Cerebellar cortex (tissue), 1 donor: ENCODE results near the gene CTIF.

Experiments used
- DNase-seq: peaks from one replicate; pipeline ENCODE4 v3.0.0-alpha.2; 2015; ENCODE audit warnings: low spot score

CTIF gene

DNA sequence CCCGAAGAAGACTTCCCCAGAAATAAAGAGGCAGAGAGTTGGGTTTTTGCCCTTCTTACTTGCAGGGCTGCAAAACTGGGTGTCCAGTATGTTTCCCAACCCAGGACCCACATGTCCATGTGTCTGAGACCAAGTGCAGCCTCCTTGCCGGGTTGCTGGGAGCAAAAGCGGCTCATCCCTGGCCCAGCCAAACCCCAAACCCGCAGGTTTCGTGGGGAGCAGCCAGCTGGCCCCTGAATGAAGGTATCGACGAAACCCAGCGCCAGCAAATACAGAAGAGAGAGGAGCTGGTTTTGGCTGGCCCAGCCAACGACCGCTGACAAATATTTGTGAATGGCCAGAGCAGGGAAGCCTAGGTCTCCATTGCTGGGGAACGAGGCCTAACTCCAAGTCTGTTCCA is 214.9 kb downstream of the CTIF start:
- DNase-seq, result peak; percentile 81

DNA sequence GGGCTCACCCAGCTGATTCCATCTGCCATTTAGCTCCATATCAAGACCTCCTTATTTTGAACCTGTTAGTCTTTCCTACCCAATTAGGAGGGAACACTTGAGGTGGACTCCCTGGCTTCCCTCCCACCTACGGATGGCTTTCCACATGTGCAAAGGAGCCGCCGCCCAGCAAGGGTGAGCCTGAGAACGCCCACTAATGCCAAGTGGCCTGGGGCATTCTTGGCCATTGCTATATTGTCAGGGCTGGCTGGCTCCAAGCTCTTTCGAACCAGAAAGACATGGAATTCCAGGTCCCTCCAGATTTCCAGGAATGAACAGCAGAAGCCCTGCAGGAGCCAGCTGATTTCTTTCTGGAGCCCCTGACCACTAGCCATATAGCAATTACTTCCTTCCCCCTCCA is 215.7 kb downstream of the CTIF start:
- no peak for DNase-seq

DNA sequence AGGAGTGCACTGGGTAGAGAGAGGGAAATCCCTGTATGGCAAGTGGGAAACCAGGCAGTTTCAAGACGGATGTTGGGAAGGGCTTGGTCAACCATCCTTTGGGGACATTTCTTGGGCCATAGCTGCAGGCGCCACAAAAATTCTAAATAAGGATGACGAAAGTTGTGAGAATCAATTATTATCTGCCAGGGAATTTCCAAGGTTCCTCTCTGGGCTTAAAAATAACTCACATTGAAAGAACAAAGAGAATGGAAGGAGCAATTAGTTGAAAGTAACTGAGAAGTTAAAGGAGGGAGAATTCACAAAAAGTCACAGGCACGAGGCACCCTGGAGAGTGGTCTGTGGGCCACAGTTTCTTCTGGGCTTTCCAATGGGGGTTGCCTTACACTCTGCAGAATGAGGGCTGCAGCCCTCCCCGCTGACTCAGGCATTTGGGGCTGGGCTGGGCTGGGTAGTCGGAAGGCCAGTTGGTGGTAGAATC is 216.2 kb downstream of the CTIF start:
- no peak for DNase-seq

DNA sequence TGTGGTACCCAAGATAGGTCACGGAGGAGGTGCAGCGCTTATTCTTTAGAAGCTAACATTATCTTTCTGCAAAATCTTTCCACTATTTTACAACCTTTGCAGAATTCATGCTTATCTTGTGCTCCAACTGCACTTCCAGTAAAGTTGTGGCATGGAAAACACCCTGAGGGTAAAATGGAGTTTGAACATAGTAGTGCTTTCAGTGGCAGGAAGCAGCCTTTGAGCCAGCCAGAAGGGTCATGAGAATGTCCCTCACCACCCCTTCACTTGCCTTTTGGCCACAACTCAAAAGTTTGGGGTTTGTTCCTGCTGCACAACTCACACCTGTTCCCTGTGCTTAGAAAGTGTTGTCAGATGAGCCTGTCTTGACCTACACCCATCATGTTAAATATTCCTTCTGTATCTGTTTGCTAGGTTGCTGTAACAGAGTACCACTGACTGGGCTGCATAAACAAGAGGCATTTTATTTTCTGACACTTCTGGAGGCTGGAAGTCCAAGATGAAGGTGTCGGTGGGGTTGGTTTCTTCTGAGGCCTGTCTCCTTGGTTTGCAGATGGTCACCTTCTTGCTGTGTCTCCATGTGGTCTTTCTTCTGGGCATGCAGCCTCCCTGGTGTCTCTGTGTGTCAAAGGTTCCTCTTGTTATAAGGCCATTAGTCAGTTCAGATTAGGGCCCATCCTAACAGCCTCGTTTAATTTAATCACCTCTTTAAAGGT is 217.8 kb downstream of the CTIF start:
- no peak for DNase-seq

DNA sequence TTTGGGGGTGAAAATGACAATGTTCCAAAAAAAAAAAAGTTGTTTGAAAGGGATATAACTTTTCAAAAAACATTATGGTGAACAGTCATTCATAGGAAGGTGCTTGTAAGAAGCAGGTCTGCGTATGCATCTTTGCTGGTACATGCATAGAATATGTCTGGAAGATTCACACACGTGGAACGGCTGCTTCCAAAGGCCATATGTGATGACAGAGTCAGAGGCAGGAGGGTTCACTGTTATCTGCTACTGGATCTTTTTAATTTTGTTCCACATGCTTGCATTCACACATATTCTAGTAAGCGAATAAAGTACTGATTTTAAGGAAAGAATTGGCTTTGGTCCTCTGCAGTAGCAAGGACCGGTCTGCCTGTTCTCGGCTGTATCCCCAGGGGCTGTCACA is 218.5 kb downstream of the CTIF start:
- DNase-seq, result no peak

DNA sequence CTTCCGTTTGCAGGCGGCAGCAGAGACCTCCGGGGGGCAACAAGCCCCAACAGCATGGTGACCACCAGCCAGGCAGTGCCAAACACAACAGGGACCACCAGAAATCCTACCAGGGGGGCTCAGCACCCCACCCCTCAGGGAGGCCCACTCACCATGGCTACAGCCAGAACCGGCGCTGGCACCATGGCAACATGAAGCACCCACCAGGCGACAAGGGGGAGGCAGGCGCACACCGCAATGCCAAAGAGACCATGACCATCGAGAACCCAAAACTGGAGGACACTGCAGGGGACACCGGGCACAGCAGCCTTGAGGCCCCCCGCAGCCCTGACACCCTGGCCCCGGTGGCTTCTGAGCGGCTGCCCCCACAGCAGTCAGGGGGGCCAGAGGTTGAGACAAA is 219.1 kb downstream of the CTIF start:
- no peak for DNase-seq

DNA sequence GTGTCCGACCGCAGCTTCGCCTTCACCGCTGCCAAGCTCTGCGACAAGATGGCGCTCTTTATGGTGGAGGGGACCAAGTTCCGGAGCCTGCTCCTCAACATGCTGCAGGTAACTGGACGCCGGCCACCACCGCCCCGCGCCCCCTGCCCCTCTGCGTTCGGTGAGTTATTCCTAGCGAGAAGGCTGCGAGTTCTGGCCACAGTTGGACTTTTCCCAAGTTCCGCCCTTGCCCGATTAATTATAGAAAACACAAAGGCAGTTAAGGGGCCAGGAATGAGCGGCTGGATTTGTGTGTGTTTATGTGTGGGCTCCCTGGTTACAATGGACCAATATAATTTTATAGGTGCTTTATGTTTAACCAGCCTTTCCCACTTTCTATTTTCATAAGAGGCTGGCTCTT is 222.8 kb downstream of the CTIF start:
- DNase-seq, result no peak

DNA sequence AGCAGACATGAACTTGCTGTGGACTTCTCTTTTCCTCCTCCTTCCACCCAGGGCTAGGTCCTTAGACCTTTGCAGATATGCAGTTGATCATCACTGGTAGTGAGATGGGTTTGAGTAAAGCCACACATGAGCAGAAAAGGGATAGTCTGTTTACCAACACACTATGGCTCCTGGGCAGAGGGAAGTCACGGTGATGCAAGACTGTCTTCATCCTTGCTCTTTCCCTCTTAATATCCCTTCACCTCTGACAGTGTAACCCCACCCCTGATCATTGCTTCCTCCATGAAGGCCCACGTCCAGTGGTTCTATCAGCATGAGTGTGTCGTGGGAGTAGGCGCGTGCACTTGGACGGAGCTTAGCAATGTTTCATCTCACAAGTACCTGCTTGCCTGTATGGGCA is 223.2 kb downstream of the CTIF start:
- no peak for DNase-seq

DNA sequence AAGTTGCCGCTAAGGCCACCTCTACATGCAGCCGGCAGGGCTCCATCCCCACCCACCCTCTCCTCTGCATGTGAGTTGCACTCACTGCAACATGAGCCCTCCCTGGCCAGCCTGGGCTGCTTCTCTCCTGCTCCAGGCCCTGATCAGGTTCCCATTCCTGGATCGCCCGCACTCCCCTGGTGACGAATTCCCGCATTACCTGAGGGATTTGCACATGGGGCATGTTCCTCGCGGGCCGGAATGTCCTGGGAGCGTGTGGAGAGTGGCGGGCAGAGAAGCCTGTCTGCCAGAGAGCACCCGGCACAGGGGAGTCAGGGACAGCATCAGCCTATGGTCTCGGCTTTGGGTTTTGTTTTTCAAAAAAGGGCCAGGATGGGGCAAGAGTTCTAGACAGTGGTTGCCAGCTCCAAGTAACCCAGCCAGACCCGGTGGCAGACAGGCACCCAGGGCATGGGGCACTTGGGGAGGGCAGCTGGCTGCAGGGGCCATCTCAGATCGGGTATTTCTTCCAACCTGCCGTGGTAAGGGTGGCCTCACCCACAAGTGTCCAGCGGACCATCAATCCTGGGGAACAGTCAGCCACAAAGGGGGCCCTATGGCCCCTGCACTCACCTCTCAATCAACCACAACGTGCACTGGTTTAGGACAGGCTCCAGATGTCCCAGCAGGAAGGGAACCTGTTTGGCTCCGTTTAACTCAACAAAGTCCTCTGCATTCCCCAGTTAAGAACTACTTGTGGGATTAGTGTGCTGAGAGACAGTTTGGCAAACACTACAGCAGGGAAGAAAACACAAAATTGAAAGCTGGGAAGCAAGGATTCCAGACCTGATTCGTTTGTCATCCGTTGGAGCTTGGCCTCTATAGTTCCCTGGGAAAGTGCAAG is 224.2 kb downstream of the CTIF start:
- no peak for DNase-seq

DNA sequence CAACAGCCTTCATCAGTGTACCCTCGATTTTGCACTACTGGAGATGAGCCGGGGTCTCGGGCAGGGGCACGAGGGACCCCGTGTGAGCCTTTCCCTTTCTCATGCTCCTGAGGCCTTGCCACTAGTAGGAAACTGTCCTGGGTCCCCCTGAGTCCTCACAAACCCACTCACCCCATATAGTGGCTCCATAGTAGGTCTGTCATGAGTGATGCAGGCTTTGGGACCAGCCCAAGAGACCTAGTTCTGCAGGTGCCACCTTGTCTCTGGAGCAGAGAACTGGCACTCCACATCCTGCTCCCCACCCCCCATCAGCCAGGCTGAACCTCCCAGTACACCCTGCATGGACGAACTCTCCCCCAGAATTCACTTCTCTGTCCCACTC is 224.9 kb downstream of the CTIF start:
- no peak for DNase-seq

DNA sequence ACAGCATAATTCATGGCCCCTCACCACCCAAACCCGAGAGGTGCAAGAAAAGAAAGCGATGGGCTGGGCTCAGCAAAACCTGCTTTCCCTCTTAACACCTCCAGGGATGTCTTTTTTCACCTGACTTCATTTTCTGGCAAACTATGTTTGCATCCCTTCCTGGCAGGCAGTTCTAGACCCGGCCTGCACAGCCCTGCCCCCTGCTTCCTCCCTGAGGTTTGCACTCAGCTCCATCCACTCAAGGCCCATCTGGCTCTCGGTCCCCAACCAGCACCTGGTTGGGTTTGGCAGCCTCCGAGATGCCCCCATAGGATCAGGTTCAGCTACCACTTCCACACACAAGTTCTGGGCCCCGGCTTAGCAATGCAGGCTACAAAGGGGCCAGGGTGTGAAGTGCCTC is 226.2 kb downstream of the CTIF start:
- DNase-seq, result no peak

DNA sequence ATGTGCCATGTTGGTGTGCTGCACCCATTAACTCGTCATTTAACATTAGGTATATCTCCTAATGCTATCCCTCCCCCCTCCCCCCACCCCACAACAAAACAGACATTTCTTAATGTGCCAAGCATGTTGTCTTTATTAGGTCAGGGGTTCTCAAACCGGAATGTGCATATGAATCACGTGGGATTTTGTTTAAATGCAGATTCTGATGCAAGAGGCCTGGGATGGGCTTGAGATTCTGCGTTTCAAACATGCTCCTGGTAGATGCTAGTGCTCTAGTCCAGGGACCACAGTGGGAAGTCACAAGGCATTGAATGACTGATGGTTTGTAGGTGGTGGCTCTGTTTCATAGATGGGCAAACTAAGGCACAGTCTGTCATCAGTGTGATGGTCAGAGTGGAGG is 227.2 kb downstream of the CTIF start:
- DNase-seq, result no peak

DNA sequence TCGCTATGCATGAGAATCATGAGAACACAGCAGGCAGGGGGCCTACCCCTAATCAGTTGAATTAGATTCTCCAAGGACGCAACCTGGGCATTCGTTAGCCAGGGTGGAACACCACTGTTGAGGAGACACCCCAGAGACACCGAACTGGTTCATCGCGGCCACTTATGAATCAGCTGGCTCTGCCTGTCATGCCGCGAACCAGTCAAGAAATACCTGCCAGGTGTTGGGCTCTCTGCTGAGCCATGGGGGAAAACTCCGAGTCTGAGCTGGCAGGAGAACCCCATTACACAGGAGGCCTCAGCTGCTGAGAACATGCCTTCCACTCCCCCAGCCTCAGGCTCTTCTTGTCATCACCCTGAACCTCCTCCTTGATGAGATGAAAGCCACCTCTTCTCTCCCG is 227.7 kb downstream of the CTIF start:
- no peak for DNase-seq

DNA sequence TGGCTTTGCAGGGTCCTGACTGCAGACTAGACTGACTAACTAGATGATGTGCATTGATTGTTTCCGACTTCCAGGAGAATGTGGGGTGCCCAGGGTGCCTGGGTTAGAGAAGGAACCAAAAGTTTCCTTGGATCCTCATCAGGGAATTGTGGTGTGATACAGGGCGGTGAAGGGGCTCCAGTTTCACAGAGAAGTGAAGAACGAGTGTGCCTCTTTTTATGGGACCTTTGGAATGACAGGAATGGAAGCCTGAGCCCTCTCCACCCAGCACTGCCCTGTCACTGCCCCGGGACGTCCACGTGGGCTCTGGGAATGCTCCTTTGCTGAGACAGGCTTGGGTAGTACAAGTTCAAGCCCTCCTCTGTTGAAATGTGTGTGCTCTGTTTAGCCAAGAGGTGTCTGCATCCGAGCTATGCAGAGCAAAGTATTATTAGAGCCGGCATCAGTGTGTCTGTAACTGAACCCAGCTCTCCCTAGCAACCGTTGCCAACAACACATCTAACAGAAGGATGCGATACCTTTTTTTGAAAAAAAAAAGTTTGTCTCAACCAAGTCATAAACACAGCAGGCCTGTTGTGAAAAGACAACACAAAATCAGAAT is 228.4 kb downstream of the CTIF start:
- no peak for DNase-seq

DNA sequence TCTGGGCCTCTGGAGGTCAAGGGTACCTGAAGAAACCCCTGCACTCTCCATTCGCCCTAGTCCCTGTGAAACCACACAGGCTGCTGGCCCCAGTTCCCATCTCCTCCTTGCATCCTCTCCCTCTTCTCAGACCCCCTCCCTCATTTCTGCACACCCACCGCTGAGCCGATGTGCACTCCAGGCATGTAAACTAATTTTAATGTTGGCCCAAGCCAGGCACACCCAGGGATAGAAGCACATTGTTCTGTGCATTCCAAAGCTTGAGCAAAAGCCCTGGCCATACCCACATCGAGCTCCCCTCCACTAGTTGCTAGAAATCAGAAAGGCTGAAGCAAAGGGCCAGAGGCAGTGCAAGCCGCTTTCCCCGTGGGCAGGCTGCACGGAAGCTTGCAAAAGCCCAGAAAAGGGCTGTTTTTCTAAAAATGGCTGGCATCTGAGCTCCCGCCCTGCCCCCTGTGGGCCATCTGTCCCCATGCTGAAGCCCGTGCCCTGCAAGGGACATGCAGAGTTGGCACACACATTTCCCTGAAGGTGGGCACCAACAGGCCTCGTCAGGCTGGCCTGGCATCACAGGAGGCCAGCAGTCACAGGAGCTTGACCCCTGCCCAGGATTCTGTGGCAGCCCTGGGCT is 230.3 kb downstream of the CTIF start:
- peak; percentile 82 for DNase-seq

DNA sequence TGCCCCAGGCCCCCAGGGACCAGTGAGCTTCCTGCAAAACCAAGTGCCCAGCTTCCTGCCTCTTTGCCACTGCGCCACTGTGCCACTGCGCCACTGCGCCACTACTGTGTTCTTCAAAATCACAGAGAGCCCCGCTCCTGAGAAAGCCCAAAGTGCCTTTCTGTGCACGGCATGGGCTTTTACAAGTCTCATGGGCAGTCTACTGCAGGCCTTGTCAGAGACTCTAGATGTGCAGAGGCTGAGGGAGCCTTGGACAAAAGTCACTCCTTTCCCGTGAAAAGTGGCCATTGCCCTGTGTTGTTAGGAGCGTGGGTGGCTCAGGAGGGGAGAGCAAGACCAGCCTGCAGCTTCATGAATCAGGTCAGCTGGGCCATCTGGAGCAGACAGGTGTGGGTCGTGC is 231.4 kb downstream of the CTIF start:
- peak; percentile 25 for DNase-seq

DNA sequence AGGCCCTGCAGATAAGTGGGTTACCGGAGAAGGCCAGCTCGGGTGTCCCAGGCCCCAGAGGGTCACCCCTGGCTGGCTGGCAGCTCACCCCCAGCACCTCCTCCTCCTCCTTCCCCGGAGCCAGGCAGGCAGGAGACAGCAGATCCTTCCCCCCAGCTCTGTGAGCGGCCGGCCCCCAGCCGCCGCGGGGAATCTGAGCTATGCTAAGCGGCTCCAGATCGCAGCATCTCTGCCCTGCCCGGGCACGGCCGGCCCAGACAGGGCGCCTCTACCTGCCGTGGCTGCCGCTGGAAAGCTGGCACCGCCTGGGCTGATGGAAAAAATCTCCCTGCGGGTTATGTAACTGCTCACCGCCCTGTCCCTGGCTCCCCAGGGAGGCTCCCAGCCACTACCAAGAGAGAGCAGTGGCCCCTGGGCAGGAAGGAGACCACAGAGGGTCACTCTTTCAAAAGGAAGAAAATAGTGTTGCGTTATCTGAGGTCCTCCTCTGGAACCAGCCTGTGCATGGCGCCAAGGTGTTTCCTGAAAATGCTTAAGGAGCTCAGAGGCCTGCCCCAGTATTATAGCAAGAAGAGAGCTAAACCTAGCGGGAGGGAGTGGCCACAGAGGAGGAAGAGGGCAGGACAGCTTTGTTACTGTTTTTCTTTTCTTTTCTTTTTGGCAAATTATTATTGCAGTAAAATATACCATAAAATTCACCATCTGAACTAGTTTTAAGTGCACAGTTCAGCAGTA is 233.0 kb downstream of the CTIF start:
- no peak for DNase-seq

DNA sequence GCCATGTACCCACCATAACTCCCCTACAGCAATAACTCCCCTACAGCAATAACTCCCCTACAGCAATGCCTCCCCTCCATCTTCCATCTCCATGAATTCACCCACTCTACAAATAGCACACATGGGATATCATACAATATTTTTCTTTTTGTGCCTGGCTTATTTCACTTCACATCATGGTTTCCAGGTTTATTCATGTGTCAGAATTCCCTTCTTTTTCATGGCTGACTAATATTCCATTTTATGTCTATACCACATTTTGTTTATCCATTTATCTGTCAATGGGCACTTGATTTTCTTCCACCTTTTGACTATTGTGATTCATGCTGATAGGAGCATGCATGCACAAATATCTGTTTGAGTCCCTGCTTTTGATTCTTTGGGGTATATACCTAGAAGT is 233.6 kb downstream of the CTIF start:
- DNase-seq, result no peak

DNA sequence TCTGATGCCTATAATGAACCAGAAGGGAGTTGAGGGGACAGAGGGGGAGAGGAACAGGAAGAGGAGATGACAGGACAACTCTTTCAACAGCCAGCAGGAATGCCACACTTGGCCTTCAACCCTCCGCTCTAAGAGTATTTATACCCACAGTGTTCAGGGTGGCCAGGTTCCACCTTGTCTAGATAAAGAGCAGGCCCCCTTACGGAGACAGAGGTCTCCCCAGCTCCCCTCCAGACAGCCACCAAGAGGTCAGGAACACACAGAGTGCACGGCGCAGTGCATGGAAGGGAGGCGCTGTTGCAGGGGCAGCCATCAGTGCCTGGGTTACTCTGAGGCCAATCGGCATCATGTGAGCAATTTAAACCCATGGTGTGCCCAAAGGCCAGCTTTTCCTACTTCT is 235.0 kb downstream of the CTIF start:
- no peak for DNase-seq

DNA sequence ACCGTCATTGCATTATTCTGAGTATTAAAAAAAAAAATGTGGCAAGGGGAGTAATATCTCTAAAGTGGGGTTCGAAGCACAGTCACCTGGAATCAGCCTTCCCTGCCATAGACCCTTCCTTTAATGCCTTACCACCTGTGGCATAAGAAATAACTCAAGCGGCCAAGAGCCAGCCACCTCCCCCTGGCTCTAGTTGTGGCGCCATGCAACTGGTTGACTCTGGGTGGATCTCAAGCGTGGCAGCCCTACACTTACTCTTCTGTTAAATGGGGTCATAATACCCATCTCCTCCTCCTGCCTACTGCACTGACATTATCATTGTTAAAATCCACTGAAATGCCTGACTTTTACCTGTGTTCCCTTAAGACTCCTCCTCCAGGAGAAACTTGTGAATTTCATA is 236.1 kb downstream of the CTIF start:
- DNase-seq, result no peak

DNA sequence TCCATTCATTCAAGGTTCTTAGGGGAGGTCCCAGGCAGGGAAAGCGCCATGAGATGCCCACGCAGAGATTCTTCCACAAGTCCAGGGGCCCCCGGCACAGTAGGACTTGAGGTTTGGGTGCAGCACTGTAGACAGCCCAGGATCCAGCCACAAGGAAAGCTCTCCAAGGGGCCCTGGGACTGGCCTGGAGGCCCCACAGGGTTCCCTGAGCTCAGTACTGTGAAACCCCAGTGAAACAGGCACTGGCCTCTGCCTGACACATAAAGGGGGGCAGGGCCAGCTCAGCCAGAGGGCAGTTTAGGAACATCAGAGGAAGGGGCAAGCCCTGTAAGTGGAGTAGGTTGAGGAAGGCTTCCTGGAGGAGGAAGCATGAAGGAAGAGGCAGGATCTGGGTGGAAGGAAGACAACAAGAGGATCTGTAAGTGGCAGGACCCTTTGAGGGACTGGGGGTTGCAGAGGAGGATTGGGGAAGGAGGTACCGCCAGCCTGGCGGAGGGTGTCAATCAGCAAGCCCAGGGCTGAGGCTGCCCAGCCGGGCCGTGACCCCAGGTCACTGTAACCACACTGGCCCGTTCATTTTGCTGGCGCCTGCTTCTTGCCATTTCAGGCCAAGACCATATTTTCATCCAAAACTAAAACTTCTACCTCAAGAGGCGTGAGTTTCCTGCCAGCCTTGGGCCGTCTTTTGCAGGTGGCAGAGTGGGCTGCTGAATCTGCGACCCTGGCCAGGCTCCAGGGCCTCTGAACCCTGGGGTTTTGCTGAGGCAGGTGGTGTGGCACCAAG is 236.7 kb downstream of the CTIF start:
- no peak for DNase-seq
